ENCODE measurements around the gene EPB41L4A. TPM values are rescaled to one million over a fixed set of nuclear protein-coding genes. Genes with fewer than 3 reads are reported as not detected.

Gene EPB41L4A
- polyA plus RNA-seq, 1 donor (not counting 4 experiments of a cell fraction or from before 2014, with no cell fraction given) = 3.5 TPM

DNA sequence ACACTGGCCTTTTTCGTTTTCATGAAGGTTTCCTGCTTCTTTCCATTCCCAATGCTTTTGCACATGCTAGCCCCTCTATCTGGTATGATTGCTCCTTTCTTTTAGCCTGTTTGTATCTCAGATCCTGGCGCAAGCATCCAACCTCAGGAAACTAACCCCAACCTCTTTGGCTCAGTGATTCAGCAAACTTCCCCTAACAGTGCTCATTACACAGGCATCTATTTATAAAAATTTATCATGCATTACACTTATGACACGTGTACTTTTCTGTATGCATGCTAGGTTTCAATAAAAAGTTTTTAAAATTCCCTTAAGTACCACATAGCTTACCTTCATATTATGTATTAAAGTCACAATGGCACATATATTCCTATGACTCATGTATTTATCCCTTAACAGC lies 218.9 kb downstream of the EPB41L4A start:
- H3K27me3 ChIP-seq (ENCODE audit: control insufficient read depth, extremely low read depth, insufficient read depth, low read length) = no peaks in the 10 kb centered on the region
- FAIRE-seq = no peak
- peaks cover 0 to 2% of the 10 kb centered on the region in 2 experiments for H3K36me3 ChIP-seq (ENCODE audit: control insufficient read depth in 2 of 2, extremely low read depth in 1 of 2, insufficient read depth in 2 of 2, low read length in 2 of 2)
- H3K4me1 ChIP-seq (ENCODE audit: control insufficient read depth, extremely low read depth, insufficient read depth, low read length) = peaks cover 6% of the 10 kb centered on the region
- TF ChIP-seq EZH2 (IDR thresholded peaks at IDR 0.05; ENCODE audit: low read length) = no peak
- TF ChIP-seq, protein P1, sequence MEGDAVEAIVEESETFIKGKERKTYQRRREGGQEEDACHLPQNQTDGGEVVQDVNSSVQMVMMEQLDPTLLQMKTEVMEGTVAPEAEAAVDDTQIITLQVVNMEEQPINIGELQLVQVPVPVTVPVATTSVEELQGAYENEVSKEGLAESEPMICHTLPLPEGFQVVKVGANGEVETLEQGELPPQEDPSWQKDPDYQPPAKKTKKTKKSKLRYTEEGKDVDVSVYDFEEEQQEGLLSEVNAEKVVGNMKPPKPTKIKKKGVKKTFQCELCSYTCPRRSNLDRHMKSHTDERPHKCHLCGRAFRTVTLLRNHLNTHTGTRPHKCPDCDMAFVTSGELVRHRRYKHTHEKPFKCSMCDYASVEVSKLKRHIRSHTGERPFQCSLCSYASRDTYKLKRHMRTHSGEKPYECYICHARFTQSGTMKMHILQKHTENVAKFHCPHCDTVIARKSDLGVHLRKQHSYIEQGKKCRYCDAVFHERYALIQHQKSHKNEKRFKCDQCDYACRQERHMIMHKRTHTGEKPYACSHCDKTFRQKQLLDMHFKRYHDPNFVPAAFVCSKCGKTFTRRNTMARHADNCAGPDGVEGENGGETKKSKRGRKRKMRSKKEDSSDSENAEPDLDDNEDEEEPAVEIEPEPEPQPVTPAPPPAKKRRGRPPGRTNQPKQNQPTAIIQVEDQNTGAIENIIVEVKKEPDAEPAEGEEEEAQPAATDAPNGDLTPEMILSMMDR (optimal IDR thresholded peaks at IDR 0.05 in 1 of 3, IDR thresholded peaks at IDR 0.05 in 1 of 3, conservative IDR thresholded peaks at IDR 0.05 in 1 of 3; ENCODE audit: extremely low read depth in 1 of 3, insufficient read depth in 2 of 3, low read length in 3 of 3) = no peak
- no peak for DNase-seq (ENCODE audit: low read depth, low spot score)
- H3K79me2 ChIP-seq (ENCODE audit: control insufficient read depth, insufficient read depth, low read length) = no peaks in the 10 kb centered on the region
- no peak overlapping the region for H3K4me2 ChIP-seq (ENCODE audit: control insufficient read depth, extremely low read depth, insufficient read depth, low read depth, low read length)
- no peak overlapping the region for H3K4me3 ChIP-seq (ENCODE audit: control insufficient read depth in 2 of 3, extremely low read depth in 1 of 3, insufficient read depth in 2 of 3, low read depth in 1 of 3, low read length in 3 of 3)
- H3K27ac ChIP-seq (ENCODE audit: control insufficient read depth, insufficient read depth, low read length) = no peak overlapping the region
- H2AFZ ChIP-seq (ENCODE audit: control insufficient read depth, low read length) = no peak overlapping the region
- H3K9me1 ChIP-seq (ENCODE audit: control insufficient read depth, extremely low read depth, insufficient read depth, low read length) = no peaks in the 10 kb centered on the region
- H3K9ac ChIP-seq (ENCODE audit: control insufficient read depth, extremely low read depth, insufficient read depth, low read length) = no peak overlapping the region
- no peaks in the 10 kb centered on the region for H3K9me3 ChIP-seq (ENCODE audit: control insufficient read depth, low read depth, low read length)
- H4K20me1 ChIP-seq (ENCODE audit: control insufficient read depth, extremely low read depth, insufficient read depth, low read length) = no peaks in the 10 kb centered on the region
- dilution Hi-C loops (cut with MboI; ENCODE audit: extremely low pct_ligation_motif_present, low sequenced_read_pairs) = loop anchor here (25.0 kb wide), 1 partner anchor 212 kb away; the partner anchor contains the start of gene EPB41L4A

DNA sequence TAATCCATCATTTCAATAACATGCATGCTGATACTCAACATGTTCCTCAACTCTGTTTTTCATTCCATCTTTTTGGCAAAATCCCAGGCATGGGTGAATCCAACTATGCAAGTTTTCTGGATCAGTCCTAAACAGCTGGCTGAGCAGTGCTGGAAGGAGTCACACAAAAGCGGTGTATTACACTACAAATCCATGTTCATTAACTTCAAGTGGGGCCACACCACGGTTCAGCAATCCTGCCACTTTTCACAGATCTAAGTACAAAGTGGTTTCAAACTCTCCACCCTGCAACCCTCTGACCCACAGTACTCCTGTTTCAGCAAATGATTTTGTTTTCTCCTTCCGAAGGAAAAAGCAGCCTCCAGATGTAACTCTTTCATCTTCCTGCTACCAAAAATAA lies 222.5 kb downstream of the EPB41L4A start:
- DNase-seq (ENCODE audit: low read depth, low spot score) (no peak), FAIRE-seq (no peak)
- no peak for TF ChIP-seq EZH2 (IDR thresholded peaks at IDR 0.05; ENCODE audit: low read length)
- TF ChIP-seq, protein P1 (optimal IDR thresholded peaks at IDR 0.05 in 1 of 3, IDR thresholded peaks at IDR 0.05 in 1 of 3, conservative IDR thresholded peaks at IDR 0.05 in 1 of 3; ENCODE audit: extremely low read depth in 1 of 3, insufficient read depth in 2 of 3, low read length in 3 of 3) = no peak
- H4K20me1 ChIP-seq (ENCODE audit: control insufficient read depth, extremely low read depth, insufficient read depth, low read length) = no peaks in the 10 kb centered on the region
- H2AFZ ChIP-seq (ENCODE audit: control insufficient read depth, low read length) = no peak overlapping the region
- H3K9me3 ChIP-seq (ENCODE audit: control insufficient read depth, low read depth, low read length) = no peaks in the 10 kb centered on the region
- no peak overlapping the region for H3K4me2 ChIP-seq (ENCODE audit: control insufficient read depth, extremely low read depth, insufficient read depth, low read depth, low read length)
- no peaks in the 10 kb centered on the region for H3K9me1 ChIP-seq (ENCODE audit: control insufficient read depth, extremely low read depth, insufficient read depth, low read length)
- H3K4me3 ChIP-seq (ENCODE audit: control insufficient read depth in 2 of 3, extremely low read depth in 1 of 3, insufficient read depth in 2 of 3, low read depth in 1 of 3, low read length in 3 of 3) = no peak overlapping the region
- no peaks in the 10 kb centered on the region for H3K79me2 ChIP-seq (ENCODE audit: control insufficient read depth, insufficient read depth, low read length)
- peaks cover 0 to 4% of the 10 kb centered on the region in 2 experiments for H3K36me3 ChIP-seq (ENCODE audit: control insufficient read depth in 2 of 2, extremely low read depth in 1 of 2, insufficient read depth in 2 of 2, low read length in 2 of 2)
- H3K4me1 ChIP-seq (ENCODE audit: control insufficient read depth, extremely low read depth, insufficient read depth, low read length) = no peaks in the 10 kb centered on the region
- no peak overlapping the region for H3K27ac ChIP-seq (ENCODE audit: control insufficient read depth, insufficient read depth, low read length)
- dilution Hi-C loops (cut with MboI; ENCODE audit: extremely low pct_ligation_motif_present, low sequenced_read_pairs) = no loop called here
- no peaks in the 10 kb centered on the region for H3K27me3 ChIP-seq (ENCODE audit: control insufficient read depth, extremely low read depth, insufficient read depth, low read length)
- no peak overlapping the region for H3K9ac ChIP-seq (ENCODE audit: control insufficient read depth, extremely low read depth, insufficient read depth, low read length)

Measured in keratinocyte (primary cell).